Activated CD8-positive, alpha-beta memory T cell treated with anti-CD3 and anti-CD28 coated beads for 48 hours (primary cell): Measurements from ENCODE around the gene BAZ2B.

Source experiments
- DNase-seq, 3 experiments: peaks; one replicate each; pipeline ENCODE4 v3.0.0-alpha.2; 2020; ENCODE audit warnings: low read depth in 2 of 3, low spot score in 2 of 3

BAZ2B gene

GRCh38 chr2:159462961-159463360, 153.4 kb downstream of the BAZ2B start:
- no peak for DNase-seq

- DNase-seq: no peak
Observed at GRCh38 chr2:159462201-159462785, 154.1 kb downstream of the BAZ2B start.

- no peak for DNase-seq
Observed at GRCh38 chr2:159461076-159461475, 155.3 kb downstream of the BAZ2B start.

DNA sequence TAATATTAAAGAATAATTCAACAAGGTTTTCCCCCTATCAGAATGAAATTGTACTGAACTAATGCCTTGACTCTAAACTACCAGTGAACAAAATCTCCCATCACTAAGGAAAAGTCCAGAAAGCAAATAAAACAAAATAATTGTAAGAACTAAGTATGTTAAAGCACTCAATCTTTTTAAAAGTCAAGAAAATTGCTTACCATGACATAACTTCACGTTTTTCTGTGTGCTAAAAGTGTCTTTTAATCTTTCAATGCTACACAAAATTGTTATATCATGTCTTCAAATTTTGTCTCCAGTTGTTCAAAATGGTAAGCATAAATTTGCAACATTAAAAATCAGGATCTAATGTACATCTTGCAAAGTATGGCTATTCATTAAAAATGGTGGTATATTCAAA, 156.1 kb downstream of the BAZ2B start:
- no peak for DNase-seq

DNA sequence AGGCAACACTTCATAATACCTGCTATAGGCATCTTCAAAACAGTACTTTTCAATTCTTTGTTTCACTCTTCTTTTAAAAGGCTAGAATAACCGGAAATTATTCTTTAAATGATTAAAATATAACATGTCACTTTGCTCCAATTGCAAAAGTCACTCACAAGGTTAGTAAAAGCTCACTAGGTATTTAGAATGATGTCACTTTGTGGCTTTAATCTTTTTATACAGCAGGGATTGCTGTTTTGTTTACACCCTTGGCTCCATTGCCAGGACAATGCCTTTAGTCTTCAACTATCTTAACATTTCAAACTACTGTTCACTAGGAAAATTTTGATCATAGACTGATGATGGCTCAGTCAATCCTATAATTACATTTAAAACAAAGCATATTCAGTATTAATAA, 157.1 kb downstream of the BAZ2B start:
- no peak for DNase-seq

DNA sequence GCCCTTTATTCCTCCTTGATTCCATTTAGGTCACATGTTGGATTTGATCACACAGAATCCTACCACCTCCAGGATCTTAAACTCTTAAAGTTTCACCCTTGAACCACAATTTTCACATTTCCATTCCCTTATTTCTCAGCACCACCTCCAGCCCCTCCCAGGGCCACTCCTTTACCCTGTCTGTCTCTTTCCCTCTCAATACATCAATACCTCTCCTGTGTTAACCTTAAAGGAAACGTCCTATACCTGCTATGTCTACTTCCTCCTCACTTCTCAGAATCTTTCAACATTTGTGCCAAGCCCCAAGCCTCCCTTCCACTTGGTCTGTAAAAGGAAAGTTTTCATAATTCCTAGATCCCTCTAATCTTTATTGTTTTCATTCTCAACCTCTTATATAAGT, 158.8 kb downstream of the BAZ2B start:
- no peak for DNase-seq

GRCh38 chr2:159456500-159457426, 159.6 kb downstream of the BAZ2B start:
- no peak for DNase-seq

DNA sequence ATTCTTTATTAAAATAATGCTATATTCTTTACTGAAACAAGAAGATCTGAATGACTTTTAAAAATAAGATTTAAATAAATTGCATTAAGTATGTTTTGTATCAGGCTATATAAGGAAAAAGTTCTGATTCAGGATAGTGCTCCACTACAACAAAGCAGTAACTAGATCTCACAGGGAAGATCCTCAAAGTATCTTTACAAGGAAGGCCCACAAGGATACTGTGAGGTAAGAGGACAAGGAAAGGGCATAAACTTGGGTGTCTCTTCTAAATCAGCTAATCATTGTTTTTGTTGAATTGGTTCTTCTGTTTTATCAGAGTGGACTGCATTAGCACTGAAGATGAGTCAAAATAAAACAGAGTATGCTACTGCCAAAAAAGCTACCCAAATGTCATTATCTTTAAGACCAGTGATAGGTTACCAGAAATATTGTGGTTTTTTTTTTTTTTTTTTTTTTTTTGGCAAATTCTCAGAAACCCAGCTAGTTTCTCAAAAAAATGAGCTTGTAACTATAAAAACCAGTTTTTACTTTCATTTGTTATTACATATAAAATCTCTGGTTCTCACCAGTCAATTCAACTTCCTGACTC, 160.9 kb downstream of the BAZ2B start:
- no peak for DNase-seq

GRCh38 chr2:159454185-159454584, 162.2 kb downstream of the BAZ2B start:
- no peak for DNase-seq

- DNase-seq: no peak
Observed at GRCh38 chr2:159450180-159450579, 166.2 kb downstream of the BAZ2B start.

- DNase-seq: no peak
Observed at GRCh38 chr2:159449504-159450124, 166.7 kb downstream of the BAZ2B start.

- DNase-seq: no peak
Observed at GRCh38 chr2:159446817-159447216, 169.5 kb downstream of the BAZ2B start.

DNA sequence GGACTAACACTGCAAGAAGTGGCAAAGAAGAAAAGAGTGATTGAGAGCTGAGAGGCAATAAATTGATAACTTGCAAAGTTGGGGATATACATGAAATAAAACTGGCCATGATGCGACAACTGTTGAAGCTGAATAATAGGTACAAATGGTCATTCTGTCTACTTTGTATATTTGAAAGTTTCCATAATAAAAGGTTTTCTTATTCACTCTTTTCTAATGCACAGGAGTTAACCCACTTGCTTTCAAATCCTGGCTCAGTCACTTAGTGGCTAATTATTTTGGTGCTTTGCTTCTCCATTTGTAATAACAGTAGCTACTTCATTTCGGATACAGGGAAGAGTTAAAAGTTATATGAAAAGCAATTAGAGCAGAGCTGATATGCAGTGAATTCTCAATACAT, 170.1 kb downstream of the BAZ2B start:
- DNase-seq: no peak

DNA sequence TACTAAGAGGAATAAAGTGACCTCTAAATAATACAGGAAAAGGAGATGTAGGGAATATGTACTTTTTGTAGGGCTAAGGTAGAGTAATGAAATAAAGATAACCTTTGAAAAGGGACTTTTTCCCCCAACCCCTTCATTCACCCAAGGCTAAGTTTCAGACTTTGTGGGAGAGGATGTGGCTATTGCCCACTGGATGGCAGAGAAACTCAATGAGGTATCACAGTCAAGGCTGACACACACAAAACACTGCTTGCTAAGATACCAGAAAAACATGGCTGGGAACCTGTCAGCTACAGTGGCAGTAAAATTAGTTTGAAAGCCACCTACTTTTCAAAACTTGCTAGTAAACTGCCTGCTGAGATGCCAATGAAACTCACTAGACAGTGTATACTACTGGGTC, 171.0 kb downstream of the BAZ2B start:
- no peak for DNase-seq

DNA sequence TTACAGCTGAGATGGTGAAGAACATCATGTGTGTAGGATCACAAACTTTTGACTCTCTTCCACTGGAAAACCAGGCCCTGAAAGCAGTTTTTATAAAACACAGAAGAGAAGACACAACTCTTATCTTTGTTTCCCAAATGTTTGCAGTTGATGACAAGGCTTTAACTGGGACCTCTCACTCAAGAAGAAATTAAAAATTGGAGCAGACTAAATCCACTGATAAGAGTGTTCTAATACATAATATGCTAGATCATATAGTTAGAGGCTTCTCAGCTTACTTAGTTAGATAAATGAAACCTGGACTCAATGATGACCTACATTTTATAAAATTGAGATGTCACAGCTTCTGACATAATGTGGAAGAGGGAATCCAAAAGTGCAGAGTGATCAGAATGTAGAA, 171.6 kb downstream of the BAZ2B start:
- no peak for DNase-seq

DNA sequence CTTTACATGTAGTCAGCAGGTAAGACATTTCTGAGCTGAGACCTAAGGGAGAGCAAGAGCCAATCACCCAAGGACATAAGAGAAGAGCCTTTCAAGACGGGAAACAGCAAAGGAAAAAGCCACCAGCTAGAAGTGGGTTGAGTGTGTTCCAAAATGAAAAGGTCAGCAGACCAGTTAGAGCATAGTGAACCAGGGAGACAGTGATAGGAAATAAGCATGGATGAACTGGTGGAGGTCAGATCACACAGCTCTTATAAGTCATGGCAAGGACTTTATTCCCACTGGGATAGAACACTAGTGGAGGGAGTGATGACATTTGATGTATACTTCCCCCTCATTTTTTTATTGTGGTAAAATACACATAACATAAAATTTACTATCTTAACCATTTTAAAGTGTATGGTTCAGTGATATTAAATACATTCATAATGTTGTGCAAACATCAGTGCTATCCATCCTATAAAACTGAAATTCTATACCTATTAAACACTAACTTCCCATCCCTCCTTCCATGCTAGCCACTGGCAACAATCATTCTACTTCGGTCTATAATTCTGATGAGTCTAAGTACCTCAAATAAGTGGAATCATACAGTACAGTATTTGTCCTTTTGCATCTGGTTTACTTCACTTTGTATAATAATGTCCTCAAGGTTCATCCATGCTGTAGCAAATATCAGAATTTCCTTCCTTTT, 174.0 kb downstream of the BAZ2B start:
- no peak for DNase-seq

- no peak for DNase-seq
Observed at GRCh38 chr2:159441182-159441581, 175.2 kb downstream of the BAZ2B start.

DNA sequence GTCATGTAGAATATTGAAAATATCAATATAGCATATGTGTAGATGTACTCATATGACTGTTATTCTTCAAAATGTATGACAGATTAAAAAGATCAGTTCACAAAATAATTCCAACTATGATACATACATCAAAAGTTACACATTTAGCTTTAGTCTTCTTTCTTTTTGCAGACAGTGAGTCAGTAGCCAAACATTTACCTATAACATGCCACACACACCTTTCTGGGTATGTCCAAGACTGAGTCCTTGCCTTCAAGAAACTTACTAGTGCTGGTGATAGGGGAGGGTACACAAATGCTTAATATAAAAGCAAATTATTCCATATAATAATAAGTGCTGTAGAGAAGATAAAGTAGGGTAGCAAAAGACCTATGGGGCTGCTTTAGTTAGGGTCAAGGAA, 176.9 kb downstream of the BAZ2B start:
- no peak for DNase-seq

GRCh38 chr2:159438720-159439353, 177.5 kb downstream of the BAZ2B start:
- no peak for DNase-seq

GRCh38 chr2:159438284-159438683, 178.1 kb downstream of the BAZ2B start:
- no peak for DNase-seq

DNA sequence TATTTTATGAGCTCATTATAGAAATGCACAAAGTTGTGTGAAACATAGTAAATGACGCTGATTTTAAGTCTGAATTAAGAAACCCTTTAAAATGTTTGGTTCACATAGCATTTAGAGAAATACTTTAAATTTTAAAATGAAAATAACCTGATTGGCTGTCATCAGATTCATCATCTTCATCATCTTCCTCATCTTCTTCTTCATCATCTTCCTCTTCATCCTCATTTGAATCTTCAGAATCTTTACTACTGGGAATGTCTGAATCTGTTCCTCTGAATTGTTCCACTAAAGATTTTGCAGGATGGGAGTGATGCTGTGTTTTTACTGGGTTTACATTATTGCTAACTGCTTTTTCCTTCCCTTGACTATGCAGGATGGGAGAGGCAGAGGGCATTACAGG, 183.7 kb downstream of the BAZ2B start:
- no peak for DNase-seq
